Subcutaneous abdominal adipose tissue (tissue), 5 donors: ENCODE measurements around the gene XBP1.
"Not testable (repeated sequence)": the region's sequence is repeated elsewhere in the genome, so short reads cannot be mapped to it uniquely, and the experiment has no call there.

Experiments used
- H3K27ac ChIP-seq: one replicate; pipeline ENCODE4 v1.7.0; 2013; ENCODE audit warnings: low read depth, mild to moderate bottlenecking, inconsistent platforms, low read length, moderate library complexity
- H3K27me3 ChIP-seq, 5 donors: one replicate each; pipeline ENCODE4 v1.7.0; 2013; ENCODE audit warnings: low read length in 5 of 5, inconsistent platforms in 1 of 5; ENCODE audit not compliant: control insufficient read depth in 5 of 5, insufficient read depth in 4 of 5
- H3K36me3 ChIP-seq, 5 donors: one replicate each; pipeline ENCODE4 v1.7.0; 2013; ENCODE audit warnings: low read length in 5 of 5; ENCODE audit not compliant: control insufficient read depth in 5 of 5, insufficient read depth in 5 of 5
- H3K4me1 ChIP-seq, 5 donors: one replicate each; pipeline ENCODE4 v1.7.0; 2013; ENCODE audit warnings: low read length in 5 of 5, mild to moderate bottlenecking in 3 of 5, moderate library complexity in 1 of 5; ENCODE audit not compliant: control insufficient read depth in 5 of 5, insufficient read depth in 5 of 5
- H3K4me3 ChIP-seq, 5 donors: one replicate each; pipeline ENCODE4 v1.7.0; 2013; ENCODE audit warnings: low read length in 5 of 5, low read depth in 1 of 5
- H3K9ac ChIP-seq, 5 donors: one replicate each; pipeline ENCODE4 v1.7.0; 2013; ENCODE audit warnings: low read length in 5 of 5, mild to moderate bottlenecking in 4 of 5, moderate library complexity in 3 of 5
- H3K9me3 ChIP-seq, 5 donors: one replicate each; pipeline ENCODE4 v1.7.0; 2013; ENCODE audit warnings: low read length in 5 of 5; ENCODE audit not compliant: control insufficient read depth in 5 of 5
- donor health status: healthy.
- donor health status: healthy.
- donor health status: healthy.
- donor health status: healthy.
- donor health status: healthy.

The XBP1 gene

DNA sequence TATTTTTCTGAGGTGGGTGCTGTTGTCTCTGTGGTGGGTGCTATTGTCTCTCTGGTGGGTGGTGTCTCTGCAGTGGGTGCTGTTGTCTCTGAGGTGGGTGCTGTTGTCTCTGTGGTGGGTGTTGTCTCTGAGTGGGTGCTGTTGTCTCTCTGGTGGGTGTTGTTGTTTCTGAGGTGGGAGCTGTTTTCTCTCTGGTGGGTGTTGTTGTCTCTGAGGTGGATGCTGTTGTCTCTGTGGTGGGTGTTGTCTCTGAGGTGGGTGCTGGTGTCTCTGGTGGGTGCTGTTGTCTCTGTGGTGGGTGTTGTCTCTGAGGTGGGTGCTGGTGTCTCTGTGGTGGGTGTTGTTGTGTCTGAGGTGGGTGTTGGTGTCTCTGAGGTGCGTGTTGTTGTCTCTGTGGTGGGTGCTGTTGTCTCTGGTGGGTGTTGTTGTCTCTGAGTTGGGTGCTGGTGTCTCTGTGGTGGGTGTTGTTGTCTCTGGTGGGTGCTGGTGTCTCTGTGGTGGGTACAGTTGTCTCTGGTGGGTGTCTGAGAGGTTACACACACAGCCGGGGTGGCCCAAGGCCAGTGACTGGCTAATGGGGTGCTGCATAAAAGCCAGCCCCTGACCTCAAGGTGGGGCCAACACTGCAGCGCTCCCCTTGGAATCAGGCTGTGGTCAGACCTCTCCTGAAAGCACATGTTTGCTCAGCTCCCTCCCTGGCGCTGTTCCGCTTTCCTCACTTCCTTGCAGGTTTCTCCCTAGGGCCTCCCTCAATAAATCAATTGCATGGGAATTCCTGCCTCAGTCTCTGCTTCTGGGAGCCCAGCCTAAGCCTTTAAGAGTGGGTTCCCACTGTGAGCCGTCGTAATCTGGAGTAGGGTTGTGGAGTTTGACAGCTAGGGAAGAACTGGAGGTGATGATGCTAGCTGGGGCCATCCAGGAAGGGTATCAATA, 31.0 kb upstream of the XBP1 start:
- Histone ChIP-seq H3K9ac (no peak overlapping the region), H3K27ac (no peak overlapping the region), H3K27me3 (no peaks in the 10 kb centered on the region), H3K4me3 (no peak overlapping the region), H3K36me3 (peaks cover 0 to 6% (median 0%) of the 10 kb centered on the region in 5 donors), H3K4me1 (peaks cover 3 to 10% (median 5%) of the 10 kb centered on the region in 5 donors), H3K9me3 (no peaks in the 10 kb centered on the region)

DNA sequence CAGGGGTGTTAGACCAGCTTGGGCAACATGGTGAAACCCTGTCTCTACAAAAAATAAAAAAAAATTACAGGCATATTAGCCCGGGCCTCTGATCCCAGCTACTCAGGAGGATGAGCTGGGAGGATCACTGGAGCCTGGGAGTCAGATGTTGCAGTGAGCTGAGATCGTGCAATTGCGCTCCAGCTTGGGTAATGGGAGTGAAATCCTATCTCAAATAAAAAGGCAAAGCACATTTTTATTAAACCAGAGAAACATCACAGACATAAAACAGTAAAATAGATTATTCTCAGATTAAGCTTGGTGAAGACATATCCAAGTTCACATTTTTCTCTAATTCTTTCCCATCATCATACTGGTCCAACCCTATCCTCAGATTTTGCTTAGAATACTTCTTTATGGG, 30.1 kb upstream of the XBP1 start:
- no peak overlapping the region for H3K4me3 ChIP-seq
- no peak overlapping the region for H3K27ac ChIP-seq
- H3K27me3 ChIP-seq: no peaks in the 10 kb centered on the region
- no peak overlapping the region for H3K9ac ChIP-seq
- H3K9me3 ChIP-seq: no peaks in the 10 kb centered on the region
- peaks cover 3 to 10% (median 5%) of the 10 kb centered on the region in 5 donors for H3K4me1 ChIP-seq
- peaks cover 0 to 6% (median 0%) of the 10 kb centered on the region in 5 donors for H3K36me3 ChIP-seq

DNA sequence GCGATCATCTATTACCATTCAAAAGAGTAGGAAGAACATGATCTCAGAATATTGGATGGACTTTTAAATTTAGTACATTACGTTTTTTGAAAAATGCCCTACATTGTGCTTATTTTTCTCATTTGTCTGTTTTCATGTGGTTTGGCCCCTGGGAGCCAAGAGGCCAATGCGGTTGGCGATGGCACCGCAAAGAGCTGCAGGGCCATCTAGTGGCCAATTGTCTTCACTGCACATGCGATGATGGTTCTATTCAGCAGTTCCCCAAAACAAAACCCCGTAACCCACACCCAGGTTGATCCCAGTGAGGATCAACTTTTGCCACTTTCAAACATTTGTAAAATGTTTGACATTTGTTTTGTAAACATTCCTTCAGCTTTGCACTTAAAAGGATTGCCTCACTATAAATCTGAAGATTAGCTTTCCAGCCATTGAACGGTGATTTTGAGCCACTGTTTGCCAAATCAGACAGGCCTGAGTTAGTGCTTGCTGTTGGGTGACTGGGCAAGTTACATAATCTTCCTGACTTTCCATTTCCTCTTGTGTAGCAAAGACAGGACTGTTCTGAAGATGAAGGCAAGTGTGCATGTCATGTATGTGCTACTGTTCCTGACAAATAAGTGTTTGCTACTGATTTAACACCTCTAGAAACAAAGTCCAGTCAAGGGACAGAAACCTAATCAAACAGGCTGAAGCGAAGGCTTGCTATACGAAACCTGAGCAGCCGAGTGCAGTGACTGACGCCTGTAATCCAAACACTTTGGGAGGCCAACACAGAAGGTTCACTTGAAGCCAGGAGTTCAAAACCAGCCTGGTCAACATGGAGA, 29.2 kb upstream of the XBP1 start:
- peak overlapping the region in 2 of 5 donors; percentile 31 to 39 for H3K4me3 ChIP-seq
- no peaks in the 10 kb centered on the region for H3K9me3 ChIP-seq
- H3K27me3 ChIP-seq: no peaks in the 10 kb centered on the region
- peak overlapping the region; percentile 37 for H3K27ac ChIP-seq
- H3K36me3 ChIP-seq: peaks cover 0 to 6% (median 0%) of the 10 kb centered on the region in 5 donors
- H3K9ac ChIP-seq: peak overlapping the region in 1 of 5 donors; percentile 72
- peaks cover 3 to 10% (median 5%) of the 10 kb centered on the region in 5 donors for H3K4me1 ChIP-seq

DNA sequence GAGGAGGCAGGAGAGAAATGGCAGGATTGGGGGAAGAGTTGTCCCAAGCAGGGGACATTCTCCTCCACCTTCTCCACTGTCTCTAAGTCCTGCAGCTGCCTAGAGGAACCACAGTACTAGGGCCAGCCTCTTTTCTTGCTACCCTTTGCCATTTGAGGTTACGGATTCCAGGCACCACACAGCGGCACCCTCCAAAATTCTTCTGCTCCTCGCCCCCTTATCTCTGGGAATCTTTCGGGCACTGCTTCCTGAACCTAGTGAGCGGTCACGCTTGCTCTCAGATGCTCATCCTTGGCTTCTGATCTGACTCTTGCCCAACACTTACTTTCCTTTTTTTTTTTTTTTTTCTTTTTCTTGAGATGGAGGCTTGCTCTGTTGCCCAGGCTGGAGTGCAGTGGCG, 26.6 kb upstream of the XBP1 start:
- Histone ChIP-seq H3K4me3 (no peak overlapping the region), H3K9ac (no peak overlapping the region), H3K9me3 (no peaks in the 10 kb centered on the region), H3K4me1 (peaks cover 3 to 10% (median 5%) of the 10 kb centered on the region in 5 donors), H3K36me3 (peaks cover 0 to 6% (median 4%) of the 10 kb centered on the region in 5 donors), H3K27ac (no peak overlapping the region), H3K27me3 (no peaks in the 10 kb centered on the region)

DNA sequence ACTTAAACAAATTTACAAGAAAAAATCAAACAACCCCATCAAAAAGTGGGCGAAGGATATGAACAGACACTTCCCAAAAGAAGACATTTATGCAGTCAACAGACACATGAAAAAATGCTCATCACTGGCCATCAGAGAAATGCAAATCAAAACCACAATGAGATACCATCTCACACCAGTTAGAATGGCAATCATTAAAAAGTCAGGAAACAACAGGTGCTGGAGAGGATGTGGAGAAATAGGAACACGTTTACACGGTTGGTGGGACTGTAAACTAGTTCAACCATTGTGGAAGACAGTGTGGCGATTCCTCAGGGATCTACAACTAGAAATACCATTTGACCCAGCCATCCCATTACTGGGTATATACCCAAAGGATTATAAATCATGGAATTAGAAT, 26.1 kb upstream of the XBP1 start:
- not testable (repeated sequence) for H3K36me3 ChIP-seq, H3K27me3 ChIP-seq, H3K9me3 ChIP-seq, H3K4me3 ChIP-seq, H3K4me1 ChIP-seq, H3K27ac ChIP-seq, H3K9ac ChIP-seq

DNA sequence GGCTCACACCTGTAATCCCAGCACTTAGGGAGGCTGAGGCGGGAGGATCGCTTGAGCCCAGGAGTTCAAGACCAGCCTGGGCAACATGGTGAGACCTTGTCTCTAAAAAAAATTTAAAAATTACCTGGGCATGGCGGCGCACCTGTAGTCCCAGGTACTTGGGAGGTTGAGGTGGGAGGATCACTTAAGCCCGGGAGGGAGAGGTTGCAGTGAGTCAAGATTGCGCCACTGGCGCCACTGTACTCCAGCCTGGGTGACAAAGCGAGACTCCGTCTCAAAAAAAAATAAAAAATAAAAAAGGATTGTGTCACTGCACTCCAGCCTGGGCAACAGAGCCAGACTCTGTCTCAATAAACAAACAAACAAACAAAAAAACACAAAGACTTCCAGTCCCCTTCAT, 24.1 kb upstream of the XBP1 start:
- H3K9ac ChIP-seq, H3K9me3 ChIP-seq, H3K4me3 ChIP-seq, H3K27ac ChIP-seq, H3K27me3 ChIP-seq, H3K4me1 ChIP-seq, H3K36me3 ChIP-seq: not testable (repeated sequence)

DNA sequence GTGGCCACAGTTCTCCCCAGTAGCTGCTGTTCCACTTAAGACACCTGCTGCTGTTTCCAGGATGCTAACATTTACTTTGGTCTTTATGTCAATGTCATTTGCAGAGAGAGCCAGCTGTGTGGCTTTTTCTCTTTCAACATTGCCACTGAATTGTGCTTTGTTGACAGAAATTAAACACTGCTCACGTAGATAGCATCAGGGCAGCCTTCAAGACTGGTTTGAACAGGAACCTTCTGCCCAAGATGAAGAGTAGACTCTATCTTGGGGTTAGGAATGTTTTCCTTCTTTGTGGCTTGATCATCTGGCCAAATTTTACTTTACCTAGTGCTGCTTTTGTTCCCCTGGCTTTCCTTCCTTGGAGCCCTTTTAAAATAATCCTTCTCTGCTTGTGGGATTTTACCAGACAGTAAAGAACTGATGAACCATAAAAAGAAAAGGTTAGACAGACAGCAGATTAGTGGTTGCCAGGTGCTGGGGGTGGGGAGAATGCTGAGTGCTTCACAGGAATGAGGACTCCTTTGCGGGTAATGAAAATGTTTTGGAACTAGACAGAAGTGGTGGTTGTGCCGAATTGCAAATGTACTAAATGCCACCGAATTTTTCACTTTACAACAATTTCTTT, 22.7 kb upstream of the XBP1 start:
- H3K9me3 ChIP-seq: no peaks in the 10 kb centered on the region
- H3K27me3 ChIP-seq: no peaks in the 10 kb centered on the region
- H3K4me3 ChIP-seq: no peak overlapping the region
- peaks cover 0 to 6% (median 4%) of the 10 kb centered on the region in 5 donors for H3K36me3 ChIP-seq
- H3K9ac ChIP-seq: no peak overlapping the region
- no peak overlapping the region for H3K27ac ChIP-seq
- H3K4me1 ChIP-seq: peaks cover 0 to 17% (median 15%) of the 10 kb centered on the region in 5 donors

DNA sequence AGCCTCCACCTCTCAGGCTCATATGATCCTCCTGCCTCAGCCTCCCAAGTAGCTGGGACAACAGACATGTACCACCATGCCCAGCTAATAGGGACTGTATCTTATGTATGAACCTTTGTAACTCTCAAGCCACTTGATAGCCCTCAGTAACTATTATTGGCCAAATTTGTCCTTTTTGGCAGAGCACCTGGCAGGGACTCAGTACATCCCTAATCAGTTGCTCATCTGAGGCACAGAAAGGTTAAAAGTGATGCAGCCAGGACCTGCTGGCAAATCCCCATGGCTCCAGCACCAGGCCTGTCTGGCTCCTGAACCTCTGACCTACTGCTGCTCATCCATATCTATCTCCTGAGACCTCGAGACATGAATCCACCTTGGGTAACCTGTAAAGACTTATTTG, 21.1 kb upstream of the XBP1 start:
- Histone ChIP-seq H3K9ac (no peak overlapping the region), H3K4me1 (peaks cover 0 to 19% (median 16%) of the 10 kb centered on the region in 5 donors), H3K9me3 (no peaks in the 10 kb centered on the region), H3K36me3 (peaks cover 0 to 6% (median 4%) of the 10 kb centered on the region in 5 donors), H3K27ac (no peak overlapping the region), H3K27me3 (no peaks in the 10 kb centered on the region), H3K4me3 (no peak overlapping the region)

DNA sequence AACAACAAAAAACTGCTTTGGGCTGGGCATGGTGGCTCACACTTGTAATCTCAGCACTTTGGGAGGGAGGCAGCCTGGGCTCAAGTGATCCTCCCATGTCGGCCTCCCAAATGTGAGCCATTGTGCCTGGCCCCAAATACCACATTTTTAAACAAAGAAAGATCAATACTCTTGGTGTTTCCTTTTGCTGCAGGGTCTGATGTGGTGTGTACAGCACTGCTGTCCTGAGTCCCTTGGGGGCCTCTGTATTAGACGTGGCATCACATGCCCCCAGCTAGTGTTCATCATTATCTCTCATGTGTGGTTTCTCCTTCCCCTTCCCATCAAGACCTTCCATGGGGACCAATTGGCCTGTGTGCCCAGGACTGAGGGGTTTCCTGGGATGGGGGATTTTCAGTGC, 20.5 kb upstream of the XBP1 start:
- peaks cover 0 to 19% (median 16%) of the 10 kb centered on the region in 5 donors for H3K4me1 ChIP-seq
- no peaks in the 10 kb centered on the region for H3K9me3 ChIP-seq
- H3K27me3 ChIP-seq: no peaks in the 10 kb centered on the region
- peaks cover 0 to 6% (median 4%) of the 10 kb centered on the region in 5 donors for H3K36me3 ChIP-seq
- no peak overlapping the region for H3K4me3 ChIP-seq
- H3K27ac ChIP-seq: no peak overlapping the region
- no peak overlapping the region for H3K9ac ChIP-seq
